ENCODE data around the gene SEMA5B. TPM values are rescaled to one million over a fixed set of nuclear protein-coding genes. Genes with fewer than 3 reads are reported as not detected.

Gene SEMA5B
- total RNA-seq, 1 donor from 2014 or later = 68.8 TPM

GRCh38 chr3:123012652-123013051 lies 14.9 kb downstream of the SEMA5B start:
- no peak overlapping the region for H3K4me3 Mint-ChIP-seq (ENCODE audit: unreplicated experiment)
- H3K27me3 Mint-ChIP-seq (ENCODE audit: low read depth) = peaks cover 29% of the 10 kb centered on the region
- no peak for DNase-seq (ENCODE audit: low spot score)
- TF ChIP-seq, protein P1, sequence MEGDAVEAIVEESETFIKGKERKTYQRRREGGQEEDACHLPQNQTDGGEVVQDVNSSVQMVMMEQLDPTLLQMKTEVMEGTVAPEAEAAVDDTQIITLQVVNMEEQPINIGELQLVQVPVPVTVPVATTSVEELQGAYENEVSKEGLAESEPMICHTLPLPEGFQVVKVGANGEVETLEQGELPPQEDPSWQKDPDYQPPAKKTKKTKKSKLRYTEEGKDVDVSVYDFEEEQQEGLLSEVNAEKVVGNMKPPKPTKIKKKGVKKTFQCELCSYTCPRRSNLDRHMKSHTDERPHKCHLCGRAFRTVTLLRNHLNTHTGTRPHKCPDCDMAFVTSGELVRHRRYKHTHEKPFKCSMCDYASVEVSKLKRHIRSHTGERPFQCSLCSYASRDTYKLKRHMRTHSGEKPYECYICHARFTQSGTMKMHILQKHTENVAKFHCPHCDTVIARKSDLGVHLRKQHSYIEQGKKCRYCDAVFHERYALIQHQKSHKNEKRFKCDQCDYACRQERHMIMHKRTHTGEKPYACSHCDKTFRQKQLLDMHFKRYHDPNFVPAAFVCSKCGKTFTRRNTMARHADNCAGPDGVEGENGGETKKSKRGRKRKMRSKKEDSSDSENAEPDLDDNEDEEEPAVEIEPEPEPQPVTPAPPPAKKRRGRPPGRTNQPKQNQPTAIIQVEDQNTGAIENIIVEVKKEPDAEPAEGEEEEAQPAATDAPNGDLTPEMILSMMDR (IDR thresholded peaks at IDR 0.05) = no peak
- H3K4me1 Mint-ChIP-seq (ENCODE audit: low read depth) = no peaks in the 10 kb centered on the region
- H3K27ac Mint-ChIP-seq (ENCODE audit: unreplicated experiment) = no peak overlapping the region
- peaks cover 27% of the 10 kb centered on the region for H3K36me3 Mint-ChIP-seq (ENCODE audit: low read depth)
- no peaks in the 10 kb centered on the region for H3K9me3 Mint-ChIP-seq (ENCODE audit: low read depth)

GRCh38 chr3:123011447-123011846 lies 16.1 kb downstream of the SEMA5B start:
- H3K4me3 Mint-ChIP-seq (ENCODE audit: unreplicated experiment) = no peak overlapping the region
- H3K27me3 Mint-ChIP-seq (ENCODE audit: low read depth) = peaks cover 37% of the 10 kb centered on the region
- peaks cover 27% of the 10 kb centered on the region for H3K36me3 Mint-ChIP-seq (ENCODE audit: low read depth)
- no peak for DNase-seq (ENCODE audit: low spot score)
- no peaks in the 10 kb centered on the region for H3K9me3 Mint-ChIP-seq (ENCODE audit: low read depth)
- no peak overlapping the region for H3K27ac Mint-ChIP-seq (ENCODE audit: unreplicated experiment)
- TF ChIP-seq, protein P1 (IDR thresholded peaks at IDR 0.05) = no peak
- no peaks in the 10 kb centered on the region for H3K4me1 Mint-ChIP-seq (ENCODE audit: low read depth)

- Mint-ChIP-seq H3K4me3 (ENCODE audit: unreplicated experiment) (no peak overlapping the region), H3K27ac (ENCODE audit: unreplicated experiment) (no peak overlapping the region), H3K9me3 (ENCODE audit: low read depth) (no peaks in the 10 kb centered on the region), H3K36me3 (ENCODE audit: low read depth) (peaks cover 19% of the 10 kb centered on the region), H3K4me1 (ENCODE audit: low read depth) (no peaks in the 10 kb centered on the region), H3K27me3 (ENCODE audit: low read depth) (peaks cover 48% of the 10 kb centered on the region)
- no peak for DNase-seq (ENCODE audit: low spot score)
- TF ChIP-seq, protein P1 (IDR thresholded peaks at IDR 0.05) = no peak
Observed at GRCh38 chr3:123008840-123009239, 18.7 kb downstream of the SEMA5B start.

DNA sequence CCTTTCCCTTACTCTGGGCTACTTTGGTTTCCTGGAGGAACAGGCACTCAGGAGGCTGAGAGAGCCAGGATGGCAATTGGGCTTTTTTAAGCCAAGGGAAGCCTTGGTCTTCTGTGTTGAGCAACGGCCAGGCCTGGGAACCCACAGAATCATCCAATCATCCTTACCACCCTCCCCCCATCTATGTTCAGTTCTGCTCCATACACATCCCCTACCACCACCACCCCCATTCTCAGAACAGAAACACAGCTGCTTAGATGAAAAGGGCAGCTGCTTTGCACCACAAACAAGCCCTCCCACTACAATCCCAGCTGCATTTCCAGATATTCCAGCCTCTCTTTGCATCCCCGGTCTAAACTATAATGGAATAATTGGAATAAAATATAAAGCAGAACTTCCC lies 21.0 kb downstream of the SEMA5B start:
- no peaks in the 10 kb centered on the region for H3K4me1 Mint-ChIP-seq (ENCODE audit: low read depth)
- DNase-seq (ENCODE audit: low spot score) = no peak
- H3K4me3 Mint-ChIP-seq (ENCODE audit: unreplicated experiment) = no peak overlapping the region
- H3K36me3 Mint-ChIP-seq (ENCODE audit: low read depth) = peaks cover 11% of the 10 kb centered on the region
- H3K9me3 Mint-ChIP-seq (ENCODE audit: low read depth) = no peaks in the 10 kb centered on the region
- H3K27me3 Mint-ChIP-seq (ENCODE audit: low read depth) = peaks cover 60% of the 10 kb centered on the region
- TF ChIP-seq, protein P1 (IDR thresholded peaks at IDR 0.05) = no peak
- H3K27ac Mint-ChIP-seq (ENCODE audit: unreplicated experiment) = no peak overlapping the region

DNA sequence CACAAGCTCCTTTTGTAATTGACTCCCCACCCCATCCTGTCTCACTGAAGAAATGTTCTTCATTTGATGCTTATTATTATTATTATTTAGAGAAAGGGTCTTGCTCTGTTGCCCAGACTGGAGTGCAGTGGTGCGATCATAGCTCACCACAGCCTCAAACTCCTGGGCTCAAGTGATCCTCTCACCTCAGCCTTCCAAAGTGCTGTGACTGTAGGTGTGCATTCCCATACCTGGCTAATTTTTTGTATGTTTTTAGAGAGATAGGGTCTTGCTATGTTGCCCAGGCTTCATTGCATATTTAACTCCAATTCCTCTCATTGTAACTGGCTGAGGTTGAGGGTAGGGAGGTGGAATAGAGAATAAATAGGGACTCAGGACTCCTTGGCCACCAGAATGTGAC lies 22.3 kb downstream of the SEMA5B start:
- Mint-ChIP-seq H3K9me3 (ENCODE audit: low read depth) (no peaks in the 10 kb centered on the region), H3K4me1 (ENCODE audit: low read depth) (no peaks in the 10 kb centered on the region), H3K4me3 (ENCODE audit: unreplicated experiment) (no peak overlapping the region), H3K27me3 (ENCODE audit: low read depth) (peaks cover 63% of the 10 kb centered on the region), H3K27ac (ENCODE audit: unreplicated experiment) (no peak overlapping the region), H3K36me3 (ENCODE audit: low read depth) (peaks cover 9% of the 10 kb centered on the region)
- TF ChIP-seq, protein P1 (IDR thresholded peaks at IDR 0.05) = no peak
- DNase-seq (ENCODE audit: low spot score) = no peak
